CD4-positive, alpha-beta T cell treated with Interleukin-12 subunit alpha and Interleukin-12 subunit beta, for 1 hour (primary cell): ENCODE results near the gene EVC.

Source experiments
- DNase-seq: peaks from one replicate; pipeline ENCODE4 v3.0.0-alpha.2; 2020

Gene EVC

DNA sequence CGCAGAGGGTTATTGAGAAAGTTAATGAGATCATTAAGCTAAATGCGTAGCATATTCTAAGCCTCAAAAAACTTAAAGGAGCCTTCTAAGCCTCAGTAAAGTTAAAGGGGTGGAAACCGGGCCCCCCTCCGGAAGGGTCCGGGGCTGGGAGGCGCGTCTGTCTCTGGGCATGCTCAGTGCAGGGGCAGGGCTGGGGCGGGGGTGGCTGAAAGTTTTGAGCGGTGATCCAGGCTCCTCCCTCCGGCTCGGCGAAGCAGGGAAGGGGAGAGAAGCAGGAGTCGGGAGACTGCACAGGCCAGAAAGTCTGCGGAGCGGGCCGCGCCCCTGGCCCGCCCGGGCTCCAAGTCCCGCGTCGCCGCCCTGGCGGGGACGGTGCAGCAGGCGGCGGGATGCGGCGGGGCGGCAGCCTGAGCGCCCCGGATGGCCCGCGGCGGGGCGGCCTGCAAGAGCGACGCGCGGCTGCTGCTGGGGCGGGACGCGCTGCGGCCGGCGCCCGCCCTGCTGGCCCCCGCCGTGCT lies at the start of gene EVC:
EVC (plus strand) TSS at position 241 of the 518 bp plus-strand sequence; CDS start at position 421, 180 bp downstream.
- peak; percentile 15 for DNase-seq

DNA sequence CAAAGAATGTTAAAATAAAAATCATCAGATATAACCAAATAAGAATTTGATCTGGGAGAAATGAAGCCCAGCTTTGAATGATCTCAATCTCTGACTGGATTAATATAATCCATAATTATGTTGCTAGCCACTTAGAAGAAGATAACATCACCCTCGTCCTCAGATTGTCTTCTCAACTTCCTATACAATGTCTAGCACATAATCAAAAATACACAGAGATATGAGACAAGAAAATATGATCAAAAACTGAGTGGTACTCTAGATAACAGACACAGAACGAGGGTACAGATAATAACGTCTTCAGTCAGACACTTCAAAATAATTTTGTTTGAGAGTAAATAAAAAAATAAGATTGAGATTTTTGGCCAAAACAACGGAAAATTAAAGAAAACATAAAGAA lies 49.8 kb upstream of the EVC start:
- DNase-seq: no peak

DNA sequence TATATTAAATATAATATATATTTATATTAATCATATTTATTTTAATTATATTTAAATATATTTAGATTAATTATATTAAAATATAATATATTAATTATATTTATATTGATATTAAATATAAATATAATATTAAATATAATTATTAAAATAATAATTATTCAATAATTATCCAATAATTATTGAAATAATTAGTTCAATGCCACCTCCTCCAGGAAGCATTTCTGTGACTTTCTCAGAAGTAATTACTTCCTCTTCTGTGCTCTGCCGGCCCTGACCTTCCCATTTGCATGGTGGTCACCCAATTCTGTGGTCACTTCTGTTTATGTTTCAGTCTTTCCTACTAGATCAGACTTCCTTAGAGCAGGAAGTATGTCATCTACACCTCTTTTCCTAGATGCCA lies 48.4 kb upstream of the EVC start:
- no peak for DNase-seq

DNA sequence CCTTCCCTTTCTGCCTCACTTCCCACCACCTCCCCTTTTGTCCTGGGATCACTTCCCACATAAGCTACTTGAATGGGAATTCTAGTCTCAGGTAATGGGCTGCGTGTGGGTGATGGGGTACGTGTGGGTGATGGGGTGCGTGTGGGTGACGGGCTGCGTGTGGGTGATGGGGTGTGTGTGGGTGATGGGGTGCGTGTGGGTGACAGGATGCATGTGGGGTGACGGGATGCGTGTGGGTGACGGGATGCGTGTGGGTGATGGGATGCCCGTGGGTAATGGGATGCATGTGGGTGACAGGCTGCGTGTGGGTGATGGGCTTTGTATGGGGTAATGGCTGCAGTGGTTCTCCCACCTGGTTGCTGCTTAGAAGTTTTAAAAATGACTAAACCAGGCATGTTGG lies 46.2 kb upstream of the EVC start:
- no peak for DNase-seq

DNA sequence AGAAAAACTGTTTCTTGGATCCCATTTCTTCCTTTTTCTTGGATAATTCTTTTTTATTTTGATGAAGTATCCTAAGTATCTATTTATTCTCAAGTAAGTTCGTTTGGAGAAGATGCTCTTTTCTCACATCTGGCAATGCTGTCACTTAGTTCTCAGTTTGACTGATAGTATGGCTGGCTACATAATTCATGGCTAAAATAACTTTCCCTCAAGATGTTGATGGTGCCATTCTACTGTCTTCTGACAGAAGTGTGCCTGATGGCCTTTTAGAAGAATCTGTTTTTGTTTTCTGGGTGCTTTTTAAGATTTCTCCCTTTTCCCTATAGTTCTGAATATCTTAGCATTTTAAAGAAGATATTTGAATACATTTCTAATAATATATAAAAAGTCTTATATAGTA lies 44.3 kb upstream of the EVC start:
- DNase-seq: no peak

DNA sequence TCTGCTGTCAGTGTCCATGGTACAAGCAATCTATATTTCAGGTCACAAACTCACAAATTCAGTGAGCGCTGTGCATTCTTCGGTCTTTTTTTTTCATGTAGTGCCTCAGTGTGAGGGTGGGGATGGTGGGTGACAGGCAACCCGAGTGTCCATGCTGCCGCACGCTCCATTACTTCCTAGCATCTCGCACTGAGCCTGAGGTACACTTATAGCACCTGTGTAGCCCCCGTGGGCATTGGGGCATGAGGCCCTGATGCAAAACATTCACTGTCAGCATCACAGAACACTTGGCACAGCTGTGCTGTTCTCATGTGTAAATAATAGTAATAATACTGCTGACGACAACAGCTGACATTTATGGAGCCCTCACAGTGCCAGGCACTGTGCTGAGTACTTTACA lies 34.2 kb upstream of the EVC start:
- no peak for DNase-seq

DNA sequence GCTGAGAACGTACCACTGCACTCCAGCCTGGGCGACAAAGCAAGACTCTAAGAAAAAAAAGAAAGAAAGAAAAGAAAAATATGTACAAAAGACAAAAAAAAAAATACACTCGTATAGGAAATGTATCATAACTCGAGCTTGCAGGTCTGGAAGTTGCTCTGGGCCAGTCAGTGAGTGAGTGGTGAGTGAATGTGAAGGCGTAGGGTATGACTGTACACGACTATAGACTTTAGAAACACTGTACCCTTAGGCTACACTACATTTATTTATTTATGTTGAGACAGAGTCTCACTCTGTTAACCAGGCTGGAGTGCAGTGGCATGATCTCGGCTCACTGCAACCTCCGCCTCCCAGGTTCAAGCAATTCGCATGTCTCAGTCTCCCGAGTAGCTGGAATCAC lies 32.0 kb upstream of the EVC start:
- DNase-seq: no peak

DNA sequence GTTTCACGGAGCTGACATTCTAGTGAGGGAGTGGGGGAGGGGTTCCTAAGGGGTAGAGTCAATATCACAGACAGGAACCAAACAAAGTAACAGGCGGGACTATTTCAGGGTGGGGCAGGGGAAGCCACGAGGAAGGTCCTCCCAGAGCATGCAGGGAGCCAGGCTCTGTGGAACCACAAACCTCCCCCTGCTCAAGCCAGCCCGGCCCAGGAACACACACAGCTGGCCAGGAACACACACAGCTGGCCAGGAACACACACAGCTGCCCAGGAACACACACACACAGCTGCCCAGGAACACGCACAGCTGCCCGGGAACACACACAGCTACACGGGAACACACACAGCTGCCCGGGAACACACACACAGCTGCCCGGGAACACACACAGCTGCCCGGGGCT lies 27.4 kb upstream of the EVC start:
- no peak for DNase-seq

DNA sequence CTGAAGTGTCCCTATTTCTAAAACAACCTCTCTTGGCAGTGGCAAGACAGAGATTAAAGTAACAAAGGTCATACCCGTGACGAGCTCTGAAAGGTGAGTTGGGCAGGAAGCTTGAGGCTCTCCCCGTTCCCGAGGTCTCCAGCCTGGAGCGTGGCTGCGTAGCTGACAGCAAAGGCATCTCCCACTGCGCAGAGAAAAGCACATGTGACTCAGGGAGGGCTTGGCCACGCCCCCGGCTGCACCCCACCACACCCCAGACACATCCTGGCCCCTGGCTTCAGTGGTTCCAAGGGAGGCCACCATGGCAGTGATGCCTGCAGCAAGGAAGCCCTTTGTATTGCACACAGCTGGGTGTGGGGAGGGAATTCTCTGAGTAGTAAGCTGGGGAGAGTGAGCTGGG lies 25.7 kb upstream of the EVC start:
- DNase-seq: no peak

DNA sequence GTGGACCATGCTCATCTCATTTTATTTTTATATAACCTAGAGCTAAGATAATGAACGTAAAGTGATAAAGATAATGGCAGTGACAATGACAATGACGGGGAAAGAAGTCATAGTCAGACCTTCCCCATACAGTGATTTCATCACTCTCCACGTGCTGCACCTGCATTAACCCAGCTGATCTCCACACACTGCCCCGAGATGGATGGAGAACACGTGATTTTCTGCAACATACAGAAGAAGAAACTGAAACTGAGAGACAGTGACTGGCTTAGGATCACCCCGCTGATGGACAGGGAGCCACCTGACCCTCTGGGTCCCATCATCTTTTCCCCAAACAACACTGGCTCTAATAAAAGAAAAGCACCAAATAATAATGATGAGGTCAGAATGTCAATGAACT lies 24.7 kb upstream of the EVC start:
- DNase-seq: no peak

DNA sequence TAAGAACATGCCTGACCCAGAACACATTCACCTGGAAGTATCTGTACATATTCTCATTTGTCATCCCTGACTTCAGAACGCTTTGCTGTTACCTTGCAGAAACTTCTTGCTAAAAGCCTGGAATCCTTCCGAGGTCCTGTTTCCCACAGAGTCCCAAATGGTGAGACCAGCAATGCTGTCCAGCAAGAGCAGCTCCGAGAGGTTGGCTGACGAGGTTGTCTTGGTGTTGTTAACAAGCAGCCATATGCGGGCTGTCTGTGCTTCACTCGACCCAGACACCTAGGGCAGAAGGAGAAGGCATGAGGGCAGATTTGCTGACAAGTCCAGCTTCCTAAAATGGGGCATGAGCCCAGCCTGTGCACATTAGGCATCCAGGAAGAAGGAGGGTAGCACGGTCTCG lies 21.9 kb upstream of the EVC start:
- DNase-seq: no peak

DNA sequence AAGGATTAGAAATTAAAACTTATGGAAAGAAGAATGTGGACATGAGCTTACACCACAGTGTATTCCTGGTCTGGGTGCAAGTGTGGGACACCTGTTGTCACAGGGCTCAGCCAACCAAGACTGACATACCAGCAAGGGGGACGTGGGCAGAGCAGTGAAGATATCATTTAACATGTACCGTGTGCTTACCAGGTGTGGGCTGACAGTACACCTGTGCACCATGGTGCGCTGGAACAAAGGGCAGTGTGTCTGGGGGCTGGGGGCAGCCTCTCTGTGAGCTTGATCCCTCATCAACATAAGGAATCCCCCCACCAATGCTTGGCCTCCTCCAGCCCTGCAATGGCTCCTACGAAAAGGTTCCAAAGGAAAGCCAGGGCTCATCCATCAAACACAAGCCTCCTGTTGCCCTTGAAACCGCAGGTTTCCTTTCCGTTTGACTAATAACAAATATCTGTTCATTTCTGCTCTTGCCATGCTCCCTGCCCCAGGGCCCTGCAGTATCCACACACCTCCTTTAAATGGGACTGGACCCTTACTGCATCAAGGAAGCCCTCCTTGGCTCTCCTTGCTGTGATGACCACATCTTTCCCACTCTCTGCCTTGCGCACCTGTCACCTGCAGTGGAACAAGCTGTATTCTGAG lies 19.4 kb upstream of the EVC start:
- no peak for DNase-seq

DNA sequence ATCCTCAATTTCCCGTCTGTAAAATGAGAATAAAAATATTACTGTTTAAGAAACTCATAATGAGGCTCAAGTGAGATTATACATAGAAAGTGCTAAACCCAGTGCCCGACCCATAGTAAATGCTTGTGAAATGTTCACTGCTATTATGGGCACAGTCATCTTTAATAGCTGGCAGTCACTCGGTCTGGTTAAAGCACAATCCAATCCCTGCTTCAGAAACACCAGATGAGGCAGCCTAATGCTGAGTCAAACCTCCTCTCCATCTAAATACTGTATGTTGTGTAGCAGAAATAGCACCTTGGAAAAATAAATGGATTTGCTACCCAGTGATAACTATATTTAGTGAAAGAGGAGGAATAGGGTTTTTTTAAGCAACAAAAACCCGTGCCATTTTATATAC lies 17.1 kb upstream of the EVC start:
- no peak for DNase-seq

DNA sequence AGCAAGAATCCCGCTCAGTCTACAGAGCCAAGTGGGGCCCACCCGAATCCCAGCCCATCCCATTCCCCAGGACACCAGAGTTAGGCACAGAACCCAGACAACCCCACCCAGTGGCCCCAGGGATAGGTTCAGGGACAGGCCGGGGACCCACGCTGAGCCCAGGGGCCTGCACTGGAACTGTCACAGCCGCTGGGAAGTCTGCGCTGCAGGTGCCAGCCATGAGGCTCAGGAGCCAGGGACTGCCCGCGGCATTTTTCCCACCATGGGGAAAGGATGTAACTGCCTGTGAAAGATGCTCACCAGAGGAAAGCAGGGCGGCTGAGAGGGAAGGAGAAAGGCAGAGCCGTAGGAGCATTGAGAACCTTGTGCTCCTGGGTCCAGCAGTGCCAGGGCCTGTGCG lies 14.7 kb upstream of the EVC start:
- DNase-seq: no peak

DNA sequence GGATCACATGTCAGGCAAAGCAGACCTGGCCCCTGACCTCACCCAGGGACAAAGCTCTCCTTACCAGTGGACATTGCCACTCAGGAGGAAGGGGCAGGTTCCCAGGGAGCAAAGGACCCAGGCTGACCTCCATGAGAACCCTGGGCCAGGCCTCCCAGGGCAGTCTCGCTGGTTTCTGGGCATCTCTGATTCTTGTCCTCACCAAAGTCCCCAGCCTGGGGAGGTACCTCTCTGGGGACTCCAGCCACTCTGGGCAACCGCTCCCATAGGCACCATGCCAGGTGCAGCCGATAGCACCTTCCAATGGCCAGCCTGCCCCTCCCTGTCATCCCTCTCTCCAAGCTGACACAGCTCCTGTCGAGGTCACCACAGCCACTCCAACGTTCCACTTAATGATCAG lies 10.5 kb upstream of the EVC start:
- DNase-seq: no peak

DNA sequence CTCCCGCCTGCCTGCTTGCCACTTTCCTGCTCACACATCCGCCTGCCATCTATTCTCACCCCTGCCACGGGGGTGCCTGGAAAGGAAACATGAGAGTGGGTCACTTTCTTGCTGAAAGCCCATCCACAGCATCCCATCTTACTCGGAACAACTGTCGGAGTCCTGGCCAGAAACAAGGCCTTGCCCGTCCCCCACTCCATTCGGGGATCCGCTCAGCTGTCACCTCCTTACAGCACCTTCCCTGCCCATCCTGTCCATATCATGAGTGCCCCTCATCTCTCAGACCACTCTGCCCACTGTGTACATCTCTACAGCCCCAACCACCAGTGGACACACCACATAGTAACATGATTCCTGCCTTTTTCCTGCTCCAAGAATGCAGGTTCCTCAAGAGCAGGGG lies 9.0 kb upstream of the EVC start:
- DNase-seq: no peak

DNA sequence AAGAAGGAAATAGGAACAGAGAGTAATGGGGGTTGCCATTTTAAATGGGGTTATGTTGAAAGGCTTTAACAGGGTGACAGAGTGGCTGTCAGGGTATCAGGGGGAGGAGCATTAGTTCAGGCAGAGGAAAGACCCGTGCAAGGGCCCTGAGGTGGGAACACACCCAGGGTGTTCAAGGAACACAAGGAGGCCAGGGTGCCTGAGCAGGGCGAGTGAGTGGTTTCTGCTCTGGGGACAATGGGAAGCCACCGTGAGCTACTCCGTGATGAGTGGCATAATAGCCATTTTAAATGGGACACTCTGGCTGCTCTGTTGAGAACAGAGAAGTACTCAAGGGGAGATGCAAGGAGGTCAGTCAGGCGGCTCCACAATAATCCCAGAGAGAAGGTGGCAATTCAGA lies 7.2 kb upstream of the EVC start:
- DNase-seq: no peak

DNA sequence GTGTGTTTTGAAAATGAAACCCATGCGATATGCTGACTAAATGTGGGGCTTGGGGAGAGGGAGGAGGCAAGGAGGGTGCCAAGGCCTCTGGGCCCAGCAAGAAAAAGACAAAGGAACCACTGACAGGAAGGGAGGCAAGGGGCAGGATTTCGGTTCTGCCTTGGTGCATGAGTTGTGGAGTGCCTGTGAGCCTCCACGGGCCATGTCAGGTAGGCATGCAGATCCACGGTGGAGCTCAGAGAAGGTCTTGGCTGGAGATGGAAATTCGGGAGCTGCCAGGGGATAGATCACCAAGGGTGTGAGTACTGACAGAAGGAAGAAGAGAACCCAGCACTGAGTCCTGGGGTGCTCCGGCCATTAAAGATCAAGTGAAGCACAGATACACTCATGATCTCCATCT lies 6.7 kb upstream of the EVC start:
- no peak for DNase-seq

DNA sequence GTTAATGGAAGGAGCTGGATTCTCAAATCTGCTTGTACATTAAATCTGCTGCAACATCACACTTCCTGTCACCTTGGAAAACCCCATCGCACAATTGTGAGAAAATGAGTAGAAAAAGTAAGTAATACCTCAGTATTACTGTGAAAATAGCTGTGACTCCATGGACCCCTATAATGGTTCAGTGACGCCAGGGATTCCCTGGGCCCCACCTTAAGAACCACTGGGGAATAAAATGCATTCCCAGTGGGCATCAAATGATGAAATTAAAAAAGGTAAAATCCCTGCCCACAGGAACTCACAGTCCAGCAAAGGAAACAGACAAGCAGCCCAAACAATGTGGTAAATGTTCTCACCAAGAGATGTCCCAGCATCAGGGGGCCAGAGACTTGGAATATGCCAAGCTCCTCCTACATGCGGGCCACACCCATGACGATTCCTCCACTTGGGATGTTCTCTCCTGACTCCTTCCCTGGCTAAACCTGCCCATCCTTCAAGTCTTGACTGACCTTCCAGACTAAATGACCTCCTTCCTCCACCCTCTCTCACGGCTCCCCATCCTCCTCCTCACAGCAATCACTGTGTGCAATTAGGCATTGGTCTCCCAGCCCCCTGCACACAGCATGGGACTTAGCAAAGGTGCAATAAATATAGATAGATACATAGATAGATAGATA lies 5.2 kb upstream of the EVC start:
- DNase-seq: no peak

DNA sequence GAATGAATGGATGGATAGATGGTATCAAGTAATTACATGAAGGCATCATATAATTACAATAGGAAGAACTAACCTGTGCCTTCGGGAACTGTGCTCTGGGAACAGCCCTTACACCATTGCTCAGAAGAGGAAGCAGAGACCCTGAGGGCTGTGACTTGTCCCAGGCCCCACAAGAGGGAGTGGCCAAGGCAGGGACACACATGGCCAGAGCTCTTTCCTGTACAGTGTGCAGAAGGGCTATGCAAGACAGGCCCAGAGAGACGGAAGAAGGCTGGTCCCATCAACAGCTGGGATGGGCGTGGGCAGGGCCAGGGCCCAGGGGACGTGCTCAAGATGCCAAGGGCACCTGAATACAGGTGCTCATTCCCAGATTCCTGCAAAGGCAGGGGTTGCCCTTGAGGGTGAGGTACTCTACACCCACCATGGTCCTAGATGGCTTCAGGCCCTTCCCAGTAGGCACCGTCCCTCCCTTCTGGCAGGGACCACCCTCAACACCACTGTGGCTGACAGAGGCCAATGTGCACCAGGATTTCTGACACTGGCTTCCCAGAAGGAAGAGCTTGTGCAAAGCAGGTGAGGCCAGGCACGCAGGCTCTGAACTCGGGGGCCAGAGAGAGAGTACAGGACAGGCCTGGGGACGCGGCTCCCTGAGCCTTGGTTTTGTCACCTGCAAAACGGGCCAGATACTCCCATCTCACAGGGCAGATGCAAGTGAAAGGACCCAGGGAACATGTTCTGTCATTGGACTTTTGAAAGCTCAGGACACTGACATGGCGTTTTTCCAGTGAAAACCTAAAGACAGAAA lies 4.3 kb upstream of the EVC start:
- no peak for DNase-seq

DNA sequence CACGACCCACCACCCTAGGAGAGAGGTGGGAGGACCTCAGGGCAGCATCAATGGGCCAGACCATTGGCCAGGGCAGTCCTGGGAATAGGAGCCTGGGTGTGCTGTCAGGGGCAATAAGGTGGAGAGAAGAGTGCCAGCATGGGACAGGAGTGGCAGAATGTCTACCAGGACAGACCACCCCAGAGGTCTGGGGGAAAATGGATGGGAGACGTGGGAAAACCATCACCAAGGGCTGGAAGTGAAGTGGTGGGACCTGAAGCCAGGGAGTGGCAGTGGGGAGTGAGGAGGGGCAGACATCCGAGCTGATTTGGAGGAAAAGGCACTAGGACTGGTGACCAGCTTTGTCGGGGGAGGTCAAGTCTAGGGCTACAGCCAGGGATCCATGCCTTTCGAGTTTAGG lies 3.6 kb upstream of the EVC start:
- no peak for DNase-seq

DNA sequence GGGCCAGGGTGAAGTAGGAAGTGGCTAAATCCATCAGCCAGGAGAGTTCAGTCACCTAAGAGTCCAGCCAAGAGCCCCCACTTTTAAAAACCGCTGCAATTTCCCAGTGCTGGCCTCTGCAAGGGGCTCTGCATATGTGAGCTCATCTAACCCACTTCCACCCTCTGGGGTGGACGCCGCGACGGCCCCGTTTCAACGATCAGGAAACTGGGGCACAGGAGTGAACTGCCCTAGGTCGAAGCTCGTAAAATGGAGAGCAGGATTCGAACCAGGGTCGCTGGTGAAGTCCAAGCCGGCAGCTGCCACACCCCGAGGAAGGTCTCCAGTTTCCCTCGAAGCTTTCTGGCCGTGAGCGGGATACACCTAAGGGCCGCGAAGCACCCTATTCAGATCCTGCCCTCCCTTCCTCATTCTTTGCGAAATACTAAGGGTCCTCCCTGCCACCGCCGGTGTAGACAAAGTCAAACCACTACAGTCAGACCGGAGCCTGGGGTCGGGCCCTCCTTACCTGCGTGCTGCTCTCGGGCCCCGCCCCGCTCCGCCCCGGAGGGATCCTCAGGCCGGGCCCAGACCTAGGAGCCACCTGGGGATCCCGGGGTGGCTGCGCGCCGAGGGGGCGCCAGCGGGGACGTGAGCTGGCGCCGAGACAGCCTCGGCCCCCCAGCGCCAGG lies 3.1 kb upstream of the EVC start:
- DNase-seq: no peak

DNA sequence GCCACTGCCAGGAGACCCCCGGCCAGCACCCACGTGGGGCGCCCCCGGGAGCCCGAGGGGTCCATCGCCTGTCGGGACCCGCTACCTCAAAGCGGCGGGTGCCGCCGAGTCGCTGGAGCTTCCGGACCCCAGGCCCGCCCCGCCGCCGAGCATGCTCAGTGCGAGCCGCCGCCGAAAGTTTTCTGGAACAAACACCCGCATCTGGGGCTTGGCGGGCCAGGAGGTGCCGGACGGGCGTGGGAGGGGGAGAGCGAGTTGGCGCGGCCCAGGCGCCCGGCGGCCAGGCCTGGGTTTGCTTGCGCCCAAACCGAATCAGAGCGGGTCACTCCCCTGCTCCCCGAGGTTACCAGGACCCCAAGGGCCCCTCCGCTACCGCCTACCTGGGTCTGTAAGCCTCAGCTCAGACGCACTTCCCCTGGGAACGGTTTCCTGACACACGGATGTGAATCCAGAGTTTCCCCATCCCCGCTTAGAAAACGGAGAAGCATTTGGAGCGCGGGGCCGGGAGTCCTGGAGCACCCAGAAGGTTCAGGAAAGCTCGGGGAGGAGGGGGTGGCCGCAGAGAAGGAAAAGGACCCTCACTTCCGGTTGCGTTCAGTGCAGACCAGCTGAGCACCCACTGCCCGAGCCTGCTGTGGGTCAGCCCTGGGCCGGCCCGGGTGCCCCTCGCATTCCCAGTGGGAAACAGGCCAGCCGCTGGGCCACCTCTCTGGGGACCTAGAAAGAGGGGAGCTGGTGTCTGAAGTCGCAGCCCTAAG lies 2.4 kb upstream of the EVC start, which contains the start of gene EVC2:
EVC2 (minus strand) TSS at position 111 of the 758 bp plus-strand sequence; CDS start at position 65, 46 bp downstream.
- DNase-seq: peak; percentile 14
